ENCODE measurements around the gene TBC1D22A. TPM values are rescaled to one million over a fixed set of nuclear protein-coding genes. Genes with fewer than 3 reads are reported as not detected.
A peak's percentile ranks its signal among the peaks of the same experiment; 100 is the strongest.

The TBC1D22A gene
- total RNA-seq, 2 experiments from 2014 or later: 47.2 to 49.1 TPM

GRCh38 chr22:46991666-46992065 lies 229.2 kb downstream of the TBC1D22A start:
- Mint-ChIP-seq H3K9me3 (no peaks in the 10 kb centered on the region), H3K27me3 (no peaks in the 10 kb centered on the region), H3K36me3 (peaks cover 3% of the 10 kb centered on the region), H3K4me3 (no peak overlapping the region), H3K27ac (peak overlapping the region; percentile 12), H3K4me1 (peaks cover 2% of the 10 kb centered on the region)
- DNase-seq (no peak), ATAC-seq (ENCODE audit: low read depth) (no peak)
- POLR2A ChIA-PET: no interaction called here

GRCh38 chr22:46992121-46992731 lies 229.8 kb downstream of the TBC1D22A start:
- ATAC-seq (ENCODE audit: low read depth): no peak
- Mint-ChIP-seq H3K27me3 (no peaks in the 10 kb centered on the region), H3K27ac (no peak overlapping the region)

GRCh38 chr22:46993633-46994032 lies 231.2 kb downstream of the TBC1D22A start:
- Mint-ChIP-seq H3K4me3 (no peak overlapping the region), H3K9me3 (no peaks in the 10 kb centered on the region), H3K27ac (no peak overlapping the region), H3K4me1 (peaks cover 2% of the 10 kb centered on the region), H3K36me3 (peaks cover 3% of the 10 kb centered on the region), H3K27me3 (no peaks in the 10 kb centered on the region)
- DNase-seq: no peak
- POLR2A ChIA-PET: no interaction called here
- ATAC-seq (ENCODE audit: low read depth): no peak

More at GRCh38 chr22:46992121-46992731, 229.8 kb downstream of the TBC1D22A start:
- POLR2A ChIA-PET: no interaction called here
- Mint-ChIP-seq H3K4me3 (no peak overlapping the region), H3K9me3 (no peaks in the 10 kb centered on the region), H3K4me1 (peaks cover 2% of the 10 kb centered on the region), H3K36me3 (peaks cover 3% of the 10 kb centered on the region)
- DNase-seq: no peak

- ATAC-seq (ENCODE audit: low read depth) (no peak), DNase-seq (no peak)
- peaks cover 2% of the 10 kb centered on the region for H3K4me1 Mint-ChIP-seq
- H3K27me3 Mint-ChIP-seq: no peaks in the 10 kb centered on the region
- H3K27ac Mint-ChIP-seq: no peak overlapping the region
- H3K4me3 Mint-ChIP-seq: no peak overlapping the region
- POLR2A ChIA-PET: no interaction called here
- H3K9me3 Mint-ChIP-seq: no peaks in the 10 kb centered on the region
- H3K36me3 Mint-ChIP-seq: peaks cover 3% of the 10 kb centered on the region
These were observed 231.8 kb downstream of the TBC1D22A start for GRCh38 chr22:46994265-46994664.

GRCh38 chr22:46994983-46995382 lies 232.5 kb downstream of the TBC1D22A start:
- H3K36me3 Mint-ChIP-seq: peaks cover 3% of the 10 kb centered on the region

GRCh38 chr22:46995501-46996360 lies 233.3 kb downstream of the TBC1D22A start:
- Mint-ChIP-seq H3K4me3 (no peak overlapping the region), H3K9me3 (no peaks in the 10 kb centered on the region), H3K27me3 (no peaks in the 10 kb centered on the region), H3K4me1 (peaks cover 6% of the 10 kb centered on the region), H3K27ac (no peak overlapping the region), H3K36me3 (peaks cover under 1% of the 10 kb centered on the region)
- DNase-seq (no peak), ATAC-seq (ENCODE audit: low read depth) (no peak)
- POLR2A ChIA-PET: no interaction called here

More at GRCh38 chr22:46994983-46995382, 232.5 kb downstream of the TBC1D22A start:
- peaks cover under 1% of the 10 kb centered on the region for H3K4me1 Mint-ChIP-seq
- ATAC-seq (ENCODE audit: low read depth) (no peak), DNase-seq (no peak)
- no peak overlapping the region for H3K4me3 Mint-ChIP-seq
- no peak overlapping the region for H3K27ac Mint-ChIP-seq
- H3K9me3 Mint-ChIP-seq: no peaks in the 10 kb centered on the region
- no peaks in the 10 kb centered on the region for H3K27me3 Mint-ChIP-seq
- POLR2A ChIA-PET: no interaction called here

GRCh38 chr22:46996595-46997310 lies 234.3 kb downstream of the TBC1D22A start:
- H3K4me3 Mint-ChIP-seq: no peak overlapping the region
- H3K27ac Mint-ChIP-seq: no peak overlapping the region
- POLR2A ChIA-PET: no interaction called here
- no peak for DNase-seq
- peaks cover 6% of the 10 kb centered on the region for H3K4me1 Mint-ChIP-seq
- no peaks in the 10 kb centered on the region for H3K27me3 Mint-ChIP-seq
- no peaks in the 10 kb centered on the region for H3K36me3 Mint-ChIP-seq
- no peak for ATAC-seq (ENCODE audit: low read depth)
- H3K9me3 Mint-ChIP-seq: no peaks in the 10 kb centered on the region

- DNase-seq: no peak
- Mint-ChIP-seq H3K27me3 (no peaks in the 10 kb centered on the region), H3K27ac (no peak overlapping the region), H3K4me1 (peaks cover 6% of the 10 kb centered on the region), H3K9me3 (no peaks in the 10 kb centered on the region), H3K36me3 (no peaks in the 10 kb centered on the region), H3K4me3 (no peak overlapping the region)
- POLR2A ChIA-PET: no interaction called here
- ATAC-seq (ENCODE audit: low read depth): no peak
These were observed 235.0 kb downstream of the TBC1D22A start for GRCh38 chr22:46997311-46997970.

- no peak overlapping the region for H3K4me3 Mint-ChIP-seq
- H3K27ac Mint-ChIP-seq: no peak overlapping the region
- peaks cover 6% of the 10 kb centered on the region for H3K4me1 Mint-ChIP-seq
- no peaks in the 10 kb centered on the region for H3K27me3 Mint-ChIP-seq
- no peaks in the 10 kb centered on the region for H3K9me3 Mint-ChIP-seq
- no peak for DNase-seq
- no peaks in the 10 kb centered on the region for H3K36me3 Mint-ChIP-seq
- no peak for ATAC-seq (ENCODE audit: low read depth)
- POLR2A ChIA-PET: no interaction called here
These were observed 235.9 kb downstream of the TBC1D22A start for GRCh38 chr22:46998331-46998730.

- peaks cover 6% of the 10 kb centered on the region for H3K4me1 Mint-ChIP-seq
- no peak overlapping the region for H3K4me3 Mint-ChIP-seq
These were observed 237.8 kb downstream of the TBC1D22A start for GRCh38 chr22:47000256-47000655.

GRCh38 chr22:47000888-47001287 lies 238.4 kb downstream of the TBC1D22A start:
- DNase-seq: no peak
- no peak overlapping the region for H3K27ac Mint-ChIP-seq
- H3K27me3 Mint-ChIP-seq: no peaks in the 10 kb centered on the region
- peaks cover 6% of the 10 kb centered on the region for H3K4me1 Mint-ChIP-seq
- no peak overlapping the region for H3K4me3 Mint-ChIP-seq
- POLR2A ChIA-PET: no interaction called here
- H3K9me3 Mint-ChIP-seq: no peaks in the 10 kb centered on the region
- no peak for ATAC-seq (ENCODE audit: low read depth)
- H3K36me3 Mint-ChIP-seq: no peaks in the 10 kb centered on the region

More at GRCh38 chr22:47000256-47000655, 237.8 kb downstream of the TBC1D22A start:
- H3K36me3 Mint-ChIP-seq: no peaks in the 10 kb centered on the region
- DNase-seq (no peak), ATAC-seq (ENCODE audit: low read depth) (no peak)
- H3K9me3 Mint-ChIP-seq: no peaks in the 10 kb centered on the region
- H3K27me3 Mint-ChIP-seq: no peaks in the 10 kb centered on the region
- POLR2A ChIA-PET: no interaction called here
- no peak overlapping the region for H3K27ac Mint-ChIP-seq

GRCh38 chr22:47001288-47001687 lies 238.8 kb downstream of the TBC1D22A start:
- Mint-ChIP-seq H3K4me1 (peaks cover 6% of the 10 kb centered on the region), H3K36me3 (no peaks in the 10 kb centered on the region), H3K4me3 (no peak overlapping the region), H3K27me3 (no peaks in the 10 kb centered on the region), H3K9me3 (no peaks in the 10 kb centered on the region), H3K27ac (no peak overlapping the region)
- ATAC-seq (ENCODE audit: low read depth) (no peak), DNase-seq (no peak)
- POLR2A ChIA-PET: no interaction called here

GRCh38 chr22:47002692-47003091 lies 240.2 kb downstream of the TBC1D22A start:
- Mint-ChIP-seq H3K9me3 (no peaks in the 10 kb centered on the region), H3K4me1 (peaks cover 6% of the 10 kb centered on the region), H3K36me3 (peaks cover under 1% of the 10 kb centered on the region), H3K4me3 (no peak overlapping the region), H3K27ac (no peak overlapping the region), H3K27me3 (no peaks in the 10 kb centered on the region)
- ATAC-seq (ENCODE audit: low read depth) (peak; percentile 21), DNase-seq (no peak)
- POLR2A ChIA-PET: no interaction called here
